HAP-1 (cell line): ENCODE measurements around the gene C10orf71.

ENCODE experiments used
- DNase-seq, 2 experiments: peaks; one replicate each; pipeline ENCODE4 v3.0.0-alpha.2; 2016 to 2020; ENCODE audit warnings: low spot score in 2 of 2
- H3K27me3 ChIP-seq: fragments of 250-450 bp; sonication (Bioruptor Pico); 2 replicates; pipeline ENCODE4 v1.5.1; 2020; ENCODE audit warnings: low read depth, mild to moderate bottlenecking, moderate library complexity
- H3K36me3 ChIP-seq: fragments of 250-450 bp; sonication (Bioruptor Pico); replicated peaks from 2 replicates; pipeline ENCODE4 v1.5.1; 2020; ENCODE audit warnings: mild to moderate bottlenecking
- H3K4me1 ChIP-seq: fragments of 250-450 bp; sonication (Bioruptor Pico); 2 replicates; pipeline ENCODE4 v1.5.1; 2020; ENCODE audit warnings: mild to moderate bottlenecking
- H3K4me3 ChIP-seq: fragments of 250-450 bp; sonication (Bioruptor Pico); 2 replicates; pipeline ENCODE4 v1.5.1; 2020; ENCODE audit warnings: mild to moderate bottlenecking, moderate library complexity
- H3K9me3 ChIP-seq: fragments of 250-450 bp; sonication (Bioruptor Pico); 2 replicates; pipeline ENCODE4 v1.5.1; 2020; ENCODE audit warnings: mild to moderate bottlenecking, moderate library complexity
- in situ Hi-C: fragments of 300-500 bp; cut with MboI; formaldehyde crosslinking; loops from 3 replicates; pipeline ENCODE4 v1.14.3; 2020; ENCODE audit warnings: low sequenced_read_pairs, inconsistent platforms, mixed read lengths

C10orf71 gene

DNA sequence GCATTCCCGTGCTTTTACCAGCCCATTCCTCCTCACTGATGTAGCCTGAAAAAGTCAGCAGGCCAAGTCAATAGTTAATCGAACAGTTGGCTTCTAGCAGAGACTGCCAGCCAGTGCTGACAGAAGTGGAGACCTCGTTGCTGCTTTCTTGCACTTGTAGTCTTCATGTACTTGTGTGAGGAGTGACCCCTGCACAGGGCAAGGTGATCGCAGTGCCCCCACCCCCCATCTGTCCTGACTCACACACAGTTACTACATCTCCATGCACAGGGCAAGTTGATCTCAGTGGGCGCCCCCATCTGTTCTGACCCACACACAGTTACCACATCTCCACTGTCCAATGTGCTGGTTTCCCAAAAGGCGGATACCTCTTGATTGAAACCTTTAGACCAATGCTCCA is 34.2 kb downstream of the C10orf71 start:
- Histone ChIP-seq H3K9me3 (no peaks in the 10 kb centered on the region), H3K4me1 (no peaks in the 10 kb centered on the region), H3K27me3 (no peaks in the 10 kb centered on the region), H3K36me3 (no peaks in the 10 kb centered on the region), H3K4me3 (no peak overlapping the region)
- DNase-seq: no peak
- in situ Hi-C loops: no loop called here

DNA sequence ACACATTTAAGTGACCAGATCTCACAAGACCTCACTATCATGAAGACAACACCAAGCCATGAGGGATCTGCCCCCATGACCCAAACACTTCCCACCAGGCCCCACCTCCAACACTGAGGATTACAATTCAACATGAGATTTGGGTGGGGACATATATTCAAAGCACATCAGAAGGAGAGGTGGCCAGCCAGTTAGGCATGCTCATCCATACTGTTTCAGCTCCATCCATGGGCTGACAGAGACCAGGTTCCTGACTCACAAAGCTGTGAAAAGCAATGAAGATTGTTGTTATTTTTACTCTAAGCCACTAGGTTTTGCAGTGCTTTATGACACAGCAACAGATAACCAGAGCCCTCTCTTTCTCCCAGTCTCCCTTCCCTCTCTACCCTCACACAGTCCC is 36.0 kb downstream of the C10orf71 start:
- in situ Hi-C loops: no loop called here
- H3K36me3 ChIP-seq: no peaks in the 10 kb centered on the region

DNA sequence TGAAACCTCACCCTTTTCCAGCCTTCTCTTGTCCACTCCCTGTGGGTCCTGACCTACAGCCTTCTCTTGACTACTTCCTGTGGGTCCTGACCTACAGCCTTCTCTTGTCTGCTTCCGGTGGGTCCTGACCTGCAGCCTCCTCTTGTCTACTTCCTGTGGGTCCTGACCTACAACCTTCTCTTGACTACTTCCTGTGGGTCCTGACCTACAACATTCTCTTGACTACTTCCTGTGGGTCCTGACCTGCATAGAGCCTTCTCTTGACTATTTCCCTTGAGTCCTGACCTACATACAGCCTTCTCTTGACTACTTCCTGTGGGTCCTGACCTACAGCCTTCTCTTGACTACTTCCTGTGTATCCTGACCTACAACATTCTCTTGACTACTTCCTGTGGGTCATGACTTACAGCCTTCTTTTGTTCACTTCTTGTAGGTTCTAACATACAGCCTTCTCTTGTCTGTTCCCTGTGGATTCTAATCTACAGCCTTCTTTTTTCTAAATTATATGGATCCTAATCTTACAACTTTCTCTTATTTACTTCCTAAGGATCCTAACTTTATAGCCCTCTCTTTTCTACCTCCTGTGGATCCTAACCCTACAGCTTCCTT is 36.5 kb downstream of the C10orf71 start:
- H3K4me1 ChIP-seq: no peaks in the 10 kb centered on the region
- no peaks in the 10 kb centered on the region for H3K27me3 ChIP-seq
- in situ Hi-C loops: no loop called here
- no peak overlapping the region for H3K4me3 ChIP-seq
- no peaks in the 10 kb centered on the region for H3K36me3 ChIP-seq
- no peaks in the 10 kb centered on the region for H3K9me3 ChIP-seq
- DNase-seq: no peak

More for the DNA sequence above, 36.0 kb downstream of the C10orf71 start:
- Histone ChIP-seq H3K4me3 (no peak overlapping the region), H3K27me3 (no peaks in the 10 kb centered on the region), H3K9me3 (no peaks in the 10 kb centered on the region), H3K4me1 (no peaks in the 10 kb centered on the region)
- no peak for DNase-seq

DNA sequence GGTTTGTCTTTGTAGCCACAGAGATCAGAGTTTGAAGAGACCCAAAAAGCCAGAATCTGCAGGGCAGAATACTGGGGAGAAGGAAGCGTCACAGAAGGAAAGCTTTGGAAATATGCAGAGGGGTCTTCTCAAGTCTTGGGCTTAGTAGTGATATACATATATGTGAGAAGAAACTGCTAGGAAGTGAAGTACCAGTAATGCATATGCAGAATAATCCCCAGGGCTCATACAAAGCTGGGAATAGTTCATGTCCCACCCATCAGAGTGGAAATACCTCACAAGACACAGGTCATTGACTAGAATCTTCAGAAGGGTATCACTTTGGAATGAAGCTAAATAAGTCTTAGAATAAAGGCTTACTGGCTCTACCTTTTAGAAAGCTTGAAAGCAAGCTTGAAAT is 39.6 kb downstream of the C10orf71 start:
- DNase-seq: no peak
- no peaks in the 10 kb centered on the region for H3K4me1 ChIP-seq
- no peak overlapping the region for H3K4me3 ChIP-seq
- in situ Hi-C loops: no loop called here
- H3K9me3 ChIP-seq: no peaks in the 10 kb centered on the region
- no peaks in the 10 kb centered on the region for H3K27me3 ChIP-seq
- H3K36me3 ChIP-seq: no peaks in the 10 kb centered on the region

DNA sequence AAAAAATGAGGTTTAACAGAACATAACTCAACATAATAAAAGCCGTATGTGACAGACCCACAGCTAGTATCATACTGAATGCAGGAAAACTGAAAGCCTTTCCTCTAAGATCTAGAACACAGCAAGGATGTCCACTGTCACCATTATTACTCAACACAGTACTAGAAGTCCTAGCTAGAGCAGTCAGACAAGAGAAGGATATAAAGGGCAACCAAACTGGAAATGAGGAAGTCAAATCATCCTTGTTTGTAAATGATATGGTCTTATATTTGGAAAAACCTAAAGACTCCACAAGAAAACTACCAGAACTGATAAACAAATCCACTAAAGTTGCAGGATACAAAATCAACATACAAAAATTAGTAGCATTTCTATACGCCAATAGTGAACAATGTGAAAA is 45.9 kb downstream of the C10orf71 start:
- in situ Hi-C loops: no loop called here
- no peaks in the 10 kb centered on the region for H3K27me3 ChIP-seq
- no peak for DNase-seq
- H3K4me3 ChIP-seq: no peak overlapping the region
- H3K4me1 ChIP-seq: no peaks in the 10 kb centered on the region
- H3K9me3 ChIP-seq: no peaks in the 10 kb centered on the region
- H3K36me3 ChIP-seq: no peaks in the 10 kb centered on the region

DNA sequence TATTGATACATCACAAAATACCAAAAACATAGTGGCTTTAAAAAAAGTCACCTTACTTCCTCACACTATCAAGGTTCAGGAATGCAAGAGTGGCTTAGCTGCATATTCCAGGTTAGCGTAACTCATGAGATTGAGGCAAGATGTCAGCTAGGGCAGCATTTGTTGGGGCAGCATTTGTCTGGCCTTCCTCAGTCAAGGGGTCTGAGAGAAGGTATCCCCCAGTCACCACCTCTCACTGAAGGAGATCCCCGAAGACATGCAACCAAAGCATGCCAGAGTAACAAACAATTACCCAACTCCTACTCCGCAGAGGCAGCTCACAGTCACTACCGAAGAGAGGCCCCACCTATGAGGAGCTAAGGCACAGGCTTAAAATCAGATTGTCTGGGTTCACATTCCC is 48.4 kb downstream of the C10orf71 start:
- H3K36me3 ChIP-seq: no peaks in the 10 kb centered on the region
- DNase-seq: no peak
- no peaks in the 10 kb centered on the region for H3K27me3 ChIP-seq
- no peaks in the 10 kb centered on the region for H3K9me3 ChIP-seq
- in situ Hi-C loops: no loop called here
- no peak overlapping the region for H3K4me3 ChIP-seq
- H3K4me1 ChIP-seq: no peaks in the 10 kb centered on the region

DNA sequence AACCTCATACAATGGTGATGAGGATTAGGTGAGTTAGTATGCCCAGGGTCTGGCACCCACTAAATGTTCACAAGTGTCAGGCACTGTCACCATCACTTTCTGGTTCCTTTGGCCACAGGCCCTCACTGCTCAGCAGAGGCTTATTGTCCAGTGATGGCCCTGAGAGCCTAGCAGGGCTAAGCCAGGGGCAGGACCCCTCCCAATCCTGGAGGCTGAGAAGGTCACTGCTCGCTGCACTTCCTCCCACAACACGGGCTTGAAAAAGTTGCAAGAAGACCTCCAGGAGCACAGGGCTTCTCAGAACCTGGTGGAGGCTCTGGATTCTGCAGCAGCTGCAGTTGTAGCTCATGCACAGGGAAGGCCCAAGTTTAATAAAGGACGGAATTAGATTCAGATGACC is 48.9 kb downstream of the C10orf71 start:
- Histone ChIP-seq H3K9me3 (no peaks in the 10 kb centered on the region), H3K4me3 (no peak overlapping the region), H3K36me3 (no peaks in the 10 kb centered on the region), H3K4me1 (no peaks in the 10 kb centered on the region), H3K27me3 (no peaks in the 10 kb centered on the region)
- DNase-seq: no peak
- in situ Hi-C loops: no loop called here

DNA sequence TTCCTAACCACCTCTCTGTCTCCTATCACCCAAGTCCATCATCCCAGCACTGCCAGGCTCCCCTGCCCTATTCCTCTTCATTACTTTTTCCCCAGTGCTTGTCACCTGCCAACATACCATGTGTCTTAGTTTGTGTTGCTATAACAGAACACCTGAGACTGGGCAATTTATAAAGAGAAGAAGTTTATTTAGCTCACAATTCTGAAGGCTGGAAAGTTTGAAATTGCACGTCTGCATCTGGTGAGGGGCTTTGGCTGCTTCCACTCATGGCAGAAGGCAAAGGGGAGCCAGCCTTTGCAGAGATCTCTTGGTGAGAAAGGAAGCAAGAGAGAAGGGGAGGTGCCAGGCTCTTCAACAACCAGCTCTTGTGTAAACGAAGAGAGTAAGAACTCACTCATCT is 49.6 kb downstream of the C10orf71 start:
- DNase-seq: no peak
- Histone ChIP-seq H3K4me3 (no peak overlapping the region), H3K27me3 (no peaks in the 10 kb centered on the region), H3K9me3 (no peaks in the 10 kb centered on the region), H3K4me1 (no peaks in the 10 kb centered on the region), H3K36me3 (no peaks in the 10 kb centered on the region)
- in situ Hi-C loops: no loop called here

DNA sequence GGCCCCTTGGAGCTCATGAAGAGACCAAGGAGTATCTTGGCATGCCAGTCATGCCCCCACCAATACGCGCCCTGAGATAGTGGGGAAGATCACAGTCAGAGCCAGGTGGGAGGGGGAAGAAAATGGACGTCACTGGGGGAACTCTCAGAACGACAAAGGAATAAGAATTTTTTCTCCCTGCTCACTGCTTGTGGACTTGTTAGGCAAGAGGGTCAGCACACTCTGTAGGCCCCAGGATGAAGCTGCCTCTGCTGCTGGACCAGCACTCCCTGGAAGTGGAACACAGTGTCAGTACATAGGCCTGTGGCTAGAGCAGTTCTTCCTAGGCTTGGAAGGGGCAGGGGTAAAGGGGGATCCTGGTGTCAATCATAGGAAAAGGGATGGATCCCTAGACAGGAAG is 50.4 kb downstream of the C10orf71 start:
- DNase-seq: no peak
- in situ Hi-C loops: no loop called here
- no peaks in the 10 kb centered on the region for H3K9me3 ChIP-seq
- no peaks in the 10 kb centered on the region for H3K4me1 ChIP-seq
- no peaks in the 10 kb centered on the region for H3K27me3 ChIP-seq
- no peaks in the 10 kb centered on the region for H3K36me3 ChIP-seq
- no peak overlapping the region for H3K4me3 ChIP-seq

DNA sequence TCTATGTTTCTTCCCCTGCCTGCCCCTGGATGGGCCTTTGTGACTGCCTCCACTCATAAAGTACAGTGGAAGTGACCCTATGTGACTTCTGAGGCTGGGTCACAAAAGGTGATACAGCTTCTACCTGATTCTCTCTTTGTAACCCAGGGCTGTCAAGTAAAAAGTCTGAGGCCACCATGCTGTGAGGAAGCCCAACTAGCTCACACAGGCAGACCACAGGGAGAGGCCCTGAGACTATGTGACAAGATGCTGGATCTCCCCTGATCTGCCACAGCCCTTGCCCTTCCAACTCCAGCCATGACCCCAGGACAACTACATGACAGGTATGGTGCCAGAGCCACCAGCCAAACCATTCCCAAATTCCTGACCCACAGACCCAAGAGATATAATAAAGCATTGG is 51.2 kb downstream of the C10orf71 start:
- Histone ChIP-seq H3K36me3 (no peaks in the 10 kb centered on the region), H3K4me3 (no peak overlapping the region), H3K4me1 (no peaks in the 10 kb centered on the region), H3K27me3 (no peaks in the 10 kb centered on the region), H3K9me3 (no peaks in the 10 kb centered on the region)
- in situ Hi-C loops: no loop called here
- no peak for DNase-seq

DNA sequence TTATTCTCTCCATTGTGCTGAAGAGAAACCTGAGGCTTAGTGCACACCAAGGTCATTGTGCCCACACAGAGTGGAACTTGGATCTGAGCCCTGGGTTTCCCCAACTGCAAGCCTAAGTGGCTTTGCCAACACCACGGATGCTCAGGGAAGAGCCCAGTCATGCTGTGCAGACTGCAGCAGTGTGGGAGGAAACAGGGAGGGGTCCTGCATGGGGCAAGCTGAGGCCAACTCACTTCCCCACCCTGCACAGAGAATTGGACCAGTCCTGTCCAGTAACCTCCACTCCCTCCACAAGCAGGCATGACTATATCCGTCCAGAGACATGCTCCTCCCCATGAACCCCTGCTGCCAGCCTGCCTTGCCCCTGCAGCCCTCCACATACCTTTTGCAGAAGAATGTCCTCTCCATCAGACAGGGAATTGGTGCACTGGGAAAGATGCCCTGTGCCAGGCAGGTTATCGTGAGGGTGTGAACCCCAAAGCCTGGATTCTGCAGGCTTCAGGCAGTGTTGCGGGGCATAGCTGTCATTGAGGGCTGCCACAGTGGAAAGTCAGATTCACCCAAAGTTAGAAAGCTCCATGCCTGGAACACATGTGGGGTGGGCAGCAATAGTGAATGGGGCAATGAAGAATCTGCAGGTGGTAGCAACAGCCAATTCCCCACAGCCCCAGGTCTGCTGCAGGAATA is 52.0 kb downstream of the C10orf71 start:
- H3K4me1 ChIP-seq: no peaks in the 10 kb centered on the region
- no peaks in the 10 kb centered on the region for H3K36me3 ChIP-seq
- DNase-seq: no peak
- no peaks in the 10 kb centered on the region for H3K9me3 ChIP-seq
- no peaks in the 10 kb centered on the region for H3K27me3 ChIP-seq
- in situ Hi-C loops: no loop called here
- H3K4me3 ChIP-seq: no peak overlapping the region

DNA sequence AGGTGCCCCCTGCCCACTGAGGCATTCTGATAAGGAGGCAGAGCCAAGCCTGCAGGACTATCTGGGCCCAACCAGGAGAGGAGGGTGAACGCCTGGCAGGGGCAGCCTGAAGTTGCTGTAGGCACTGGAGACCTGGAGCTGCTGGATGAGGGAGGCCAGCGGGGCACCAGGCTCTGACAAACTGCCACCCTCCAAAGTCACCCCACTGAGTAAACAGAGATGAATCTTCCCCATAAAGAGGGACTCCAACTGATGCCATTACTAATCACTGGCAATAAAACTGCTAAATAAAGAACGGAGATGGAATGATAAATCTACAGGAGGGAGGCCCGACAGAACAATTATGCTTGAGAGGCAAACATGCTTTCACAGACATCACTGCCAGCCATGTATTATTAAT is 52.7 kb downstream of the C10orf71 start:
- no peak overlapping the region for H3K4me3 ChIP-seq

DNA sequence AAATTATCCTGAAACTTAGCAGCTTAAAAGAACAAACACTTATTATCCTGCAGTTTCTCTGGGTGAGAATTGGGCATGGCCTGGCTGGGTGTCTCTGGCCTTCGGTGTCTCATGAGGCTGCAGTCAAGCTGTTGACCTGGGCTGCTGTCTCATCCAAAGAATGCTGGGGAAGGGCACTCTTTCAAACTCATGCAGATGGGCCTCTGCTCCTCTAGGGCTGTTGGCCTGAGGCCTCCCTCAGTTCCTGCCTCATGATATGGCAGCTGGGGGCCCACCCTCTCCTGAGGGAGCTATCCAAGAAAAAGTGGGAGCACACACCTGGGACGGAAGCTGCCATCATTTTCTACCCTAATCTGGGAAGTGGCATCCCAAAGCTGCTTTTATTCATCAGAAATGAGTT is 53.4 kb downstream of the C10orf71 start:
- Histone ChIP-seq H3K27me3 (no peaks in the 10 kb centered on the region), H3K4me3 (no peak overlapping the region), H3K9me3 (no peaks in the 10 kb centered on the region), H3K36me3 (no peaks in the 10 kb centered on the region), H3K4me1 (no peaks in the 10 kb centered on the region)
- in situ Hi-C loops: no loop called here
- no peak for DNase-seq

More for the DNA sequence above, 52.7 kb downstream of the C10orf71 start:
- Histone ChIP-seq H3K27me3 (no peaks in the 10 kb centered on the region), H3K36me3 (no peaks in the 10 kb centered on the region), H3K9me3 (no peaks in the 10 kb centered on the region), H3K4me1 (no peaks in the 10 kb centered on the region)
- DNase-seq: no peak
- in situ Hi-C loops: no loop called here

DNA sequence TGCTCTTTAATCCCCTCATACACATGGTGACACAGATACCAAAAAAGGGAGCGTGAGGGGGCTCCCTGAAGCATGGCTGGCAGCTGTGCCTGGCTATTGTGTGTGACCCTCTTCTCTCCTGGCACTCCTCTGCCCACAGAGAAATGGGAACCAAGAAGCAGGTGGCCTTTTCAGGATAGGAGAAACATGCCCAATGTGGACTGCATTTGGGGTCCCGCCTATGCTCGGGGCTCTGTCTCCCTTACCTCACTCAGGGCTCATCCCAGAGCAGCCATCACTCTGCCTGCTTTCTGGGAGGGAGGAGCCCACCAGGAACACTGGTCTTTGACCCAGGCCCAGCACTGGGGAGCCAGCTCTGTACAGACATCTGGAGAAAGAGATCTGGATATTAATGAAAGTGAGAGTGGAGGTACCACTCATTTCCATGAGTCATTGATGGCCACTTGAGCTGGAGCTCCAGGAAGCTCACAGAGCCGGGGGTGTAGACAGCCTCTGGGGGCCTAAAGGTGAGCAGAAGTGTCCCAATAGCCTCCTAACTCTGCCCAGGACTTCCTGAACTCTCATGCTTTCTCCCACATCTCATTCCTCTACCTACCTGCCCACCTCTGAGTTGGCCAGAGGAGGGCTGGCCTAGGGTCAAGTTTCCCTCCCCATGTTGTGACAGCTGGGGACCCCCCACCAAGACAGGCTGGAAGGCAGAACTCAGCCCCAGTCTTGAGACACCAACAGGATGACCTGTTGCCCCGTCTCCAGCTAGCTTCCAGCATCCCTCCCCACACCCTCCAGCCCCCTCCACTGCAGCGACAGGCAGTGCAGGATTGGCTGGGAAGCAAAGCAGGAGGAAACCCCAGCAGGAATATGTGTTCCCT is 54.3 kb downstream of the C10orf71 start:
- in situ Hi-C loops: no loop called here
- Histone ChIP-seq H3K36me3 (no peaks in the 10 kb centered on the region), H3K4me3 (no peak overlapping the region), H3K9me3 (no peaks in the 10 kb centered on the region), H3K27me3 (no peaks in the 10 kb centered on the region), H3K4me1 (no peaks in the 10 kb centered on the region)
- no peak for DNase-seq
